Measurements from ENCODE around the gene MBOAT1.

MBOAT1 gene

DNA sequence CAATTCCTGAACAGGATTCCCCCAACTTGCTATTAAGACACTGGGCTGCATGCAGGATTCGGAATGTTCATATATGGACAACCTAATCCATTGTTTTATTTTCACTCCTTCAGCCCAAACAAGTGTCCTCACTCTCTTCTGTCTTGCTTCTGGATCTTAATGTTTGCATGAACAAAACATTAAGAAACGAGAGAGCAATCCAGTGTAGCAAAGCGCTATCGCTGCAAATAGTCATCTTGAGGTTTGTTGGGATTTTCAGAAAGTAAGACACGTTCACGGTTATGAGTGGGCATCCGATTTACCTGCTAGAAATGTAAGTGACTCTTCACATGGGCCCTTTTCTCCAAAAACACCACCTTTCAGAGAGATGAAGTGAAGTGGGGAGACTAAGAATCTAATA is 156.4 kb downstream of the MBOAT1 start:
- TF ChIP-seq, protein P1, sequence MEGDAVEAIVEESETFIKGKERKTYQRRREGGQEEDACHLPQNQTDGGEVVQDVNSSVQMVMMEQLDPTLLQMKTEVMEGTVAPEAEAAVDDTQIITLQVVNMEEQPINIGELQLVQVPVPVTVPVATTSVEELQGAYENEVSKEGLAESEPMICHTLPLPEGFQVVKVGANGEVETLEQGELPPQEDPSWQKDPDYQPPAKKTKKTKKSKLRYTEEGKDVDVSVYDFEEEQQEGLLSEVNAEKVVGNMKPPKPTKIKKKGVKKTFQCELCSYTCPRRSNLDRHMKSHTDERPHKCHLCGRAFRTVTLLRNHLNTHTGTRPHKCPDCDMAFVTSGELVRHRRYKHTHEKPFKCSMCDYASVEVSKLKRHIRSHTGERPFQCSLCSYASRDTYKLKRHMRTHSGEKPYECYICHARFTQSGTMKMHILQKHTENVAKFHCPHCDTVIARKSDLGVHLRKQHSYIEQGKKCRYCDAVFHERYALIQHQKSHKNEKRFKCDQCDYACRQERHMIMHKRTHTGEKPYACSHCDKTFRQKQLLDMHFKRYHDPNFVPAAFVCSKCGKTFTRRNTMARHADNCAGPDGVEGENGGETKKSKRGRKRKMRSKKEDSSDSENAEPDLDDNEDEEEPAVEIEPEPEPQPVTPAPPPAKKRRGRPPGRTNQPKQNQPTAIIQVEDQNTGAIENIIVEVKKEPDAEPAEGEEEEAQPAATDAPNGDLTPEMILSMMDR (IDR thresholded peaks at IDR 0.05), result no peak
